Amniotic epithelial cell (primary cell): ENCODE data around the gene ACAD11.

ENCODE experiments used
- DNase-seq: peaks from one replicate; pipeline ENCODE4 v3.0.0-alpha.2; 2010; ENCODE audit warnings: low read depth

The ACAD11 gene

GRCh38 chr3:132555306-132556035, 104.1 kb downstream of the ACAD11 start:
- DNase-seq, result no peak

- DNase-seq, result no peak
These were observed 105.2 kb downstream of the ACAD11 start for GRCh38 chr3:132554437-132554836.

GRCh38 chr3:132553826-132554225, 105.8 kb downstream of the ACAD11 start:
- no peak for DNase-seq

- DNase-seq, result peak; percentile 8
These were observed 108.9 kb downstream of the ACAD11 start for GRCh38 chr3:132550579-132551305.

- peak; percentile 49 for DNase-seq
These were observed 109.6 kb downstream of the ACAD11 start for GRCh38 chr3:132549890-132550578.

GRCh38 chr3:132549169-132549568, 110.4 kb downstream of the ACAD11 start:
- DNase-seq, result no peak

- no peak for DNase-seq
These were observed 114.1 kb downstream of the ACAD11 start for GRCh38 chr3:132545471-132545870.

GRCh38 chr3:132544130-132544529, 115.5 kb downstream of the ACAD11 start:
- no peak for DNase-seq

GRCh38 chr3:132543011-132543739, 116.4 kb downstream of the ACAD11 start:
- peak; percentile 79 for DNase-seq

- no peak for DNase-seq
These were observed 117.0 kb downstream of the ACAD11 start for GRCh38 chr3:132542577-132542976.

- DNase-seq, result no peak
These were observed 119.9 kb downstream of the ACAD11 start for GRCh38 chr3:132539681-132540080.

- DNase-seq, result no peak
These were observed 121.5 kb downstream of the ACAD11 start for GRCh38 chr3:132538072-132538471.

- DNase-seq, result no peak
These were observed 122.3 kb downstream of the ACAD11 start for GRCh38 chr3:132537297-132537696.

- DNase-seq, result peak; percentile 19
These were observed 123.0 kb downstream of the ACAD11 start for GRCh38 chr3:132536442-132537153.

- DNase-seq, result peak; percentile 83
These were observed 123.8 kb downstream of the ACAD11 start for GRCh38 chr3:132535575-132536441.

- DNase-seq, result no peak
These were observed 129.0 kb downstream of the ACAD11 start for GRCh38 chr3:132530624-132531023.

- no peak for DNase-seq
These were observed 137.3 kb downstream of the ACAD11 start for GRCh38 chr3:132522353-132522752.

GRCh38 chr3:132521901-132522300, 137.7 kb downstream of the ACAD11 start:
- DNase-seq, result no peak

- no peak for DNase-seq
These were observed 139.7 kb downstream of the ACAD11 start for GRCh38 chr3:132519914-132520313.

GRCh38 chr3:132517311-132517710, 142.3 kb downstream of the ACAD11 start:
- DNase-seq, result no peak

GRCh38 chr3:132513057-132513456, 146.6 kb downstream of the ACAD11 start:
- DNase-seq, result no peak
